ENCODE results near the gene TADA2B.

Gene TADA2B

GRCh38 chr4:7054106-7054880 lies 11.1 kb downstream of the TADA2B start:
- ChIA-PET POLR2A (interaction anchor here (0.9 to 1.5 kb wide), 2 partner anchors 10 to 145 kb away, joined by 3 read pairs; no protein-coding TSS in a partner anchor), CTCF (interaction anchor here (1.1 to 10.3 kb wide), 3 partner anchors 10 to 47 kb away, joined by 3 to 89 read pairs (median 83); partner anchors contain the start of genes GRPEL1 and TADA2B)
- DNase-seq (ENCODE audit: low read depth, low spot score): no peak
- no peak overlapping the region for H3K4me3 ChIP-seq (ENCODE audit: low read depth, low read length)
- TF ChIP-seq CTCF (IDR thresholded peaks at IDR 0.05; ENCODE audit: insufficient read depth, low read length, missing control alignments): no peak

- DNase-seq (ENCODE audit: low read depth, low spot score): no peak
- TF ChIP-seq CTCF (IDR thresholded peaks at IDR 0.05; ENCODE audit: insufficient read depth, low read length, missing control alignments): no peak
- CTCF ChIA-PET: interaction anchor here (1.1 to 10.3 kb wide), 3 partner anchors 11 to 46 kb away, joined by 3 to 89 read pairs (median 83); partner anchors contain the start of genes GRPEL1 and TADA2B
- POLR2A ChIA-PET: interaction anchor here (0.9 to 1.5 kb wide), 2 partner anchors 11 to 146 kb away, joined by 3 read pairs; no protein-coding TSS in a partner anchor
- H3K4me3 ChIP-seq (ENCODE audit: low read depth, low read length): no peak overlapping the region
Observed at GRCh38 chr4:7055111-7055989, 12.2 kb downstream of the TADA2B start.

GRCh38 chr4:7055990-7056325 lies 12.8 kb downstream of the TADA2B start:
- POLR2A ChIA-PET: interaction anchor here (1.2 kb wide), 1 partner anchor 12 kb away, joined by 5 read pairs; the partner anchor contains the start of gene GRPEL1
- no peak overlapping the region for H3K4me3 ChIP-seq (ENCODE audit: low read depth, low read length)
- CTCF ChIA-PET: interaction anchor here (9.3 to 10.3 kb wide), 2 partner anchors 12 to 14 kb away, joined by 83 to 89 read pairs; partner anchors contain the start of genes GRPEL1 and TADA2B

GRCh38 chr4:7058792-7059191 lies 15.6 kb downstream of the TADA2B start:
- no peak for DNase-seq (ENCODE audit: low read depth, low spot score)
- no peak overlapping the region for H3K4me3 ChIP-seq (ENCODE audit: low read depth, low read length)
- TF ChIP-seq CTCF (IDR thresholded peaks at IDR 0.05; ENCODE audit: insufficient read depth, low read length, missing control alignments): no peak
- ChIA-PET POLR2A (interaction anchor here (0.7 to 1.0 kb wide), 2 partner anchors 9 to 13 kb away, joined by 3 to 5 read pairs; partner anchors contain the start of gene GRPEL1), CTCF (interaction anchor here (9.3 to 10.3 kb wide), 2 partner anchors 11 to 14 kb away, joined by 83 to 89 read pairs; partner anchors contain the start of genes GRPEL1 and TADA2B)

More at GRCh38 chr4:7055990-7056325, 12.8 kb downstream of the TADA2B start:
- TF ChIP-seq CTCF (IDR thresholded peaks at IDR 0.05; ENCODE audit: insufficient read depth, low read length, missing control alignments): no peak
- DNase-seq (ENCODE audit: low read depth, low spot score): no peak

- DNase-seq (ENCODE audit: low read depth, low spot score): no peak
- POLR2A ChIA-PET: interaction anchor here (1.0 kb wide), 1 partner anchor 9 kb away, joined by 5 read pairs; the partner anchor contains the start of gene GRPEL1
Observed at GRCh38 chr4:7059662-7060061, 16.5 kb downstream of the TADA2B start.

More at GRCh38 chr4:7059662-7060061, 16.5 kb downstream of the TADA2B start:
- CTCF ChIA-PET: interaction anchor here (9.3 to 10.3 kb wide), 2 partner anchors 10 to 15 kb away, joined by 83 to 89 read pairs; partner anchors contain the start of genes GRPEL1 and TADA2B
- no peak overlapping the region for H3K4me3 ChIP-seq (ENCODE audit: low read depth, low read length)
- TF ChIP-seq CTCF (IDR thresholded peaks at IDR 0.05; ENCODE audit: insufficient read depth, low read length, missing control alignments): no peak
